ENCODE data around the gene RPL27. TPM values are rescaled to one million over a fixed set of nuclear protein-coding genes. Genes with fewer than 3 reads are reported as not detected.

The RPL27 gene
- total RNA-seq, 1 donor from 2014 or later: 1,045 TPM

DNA sequence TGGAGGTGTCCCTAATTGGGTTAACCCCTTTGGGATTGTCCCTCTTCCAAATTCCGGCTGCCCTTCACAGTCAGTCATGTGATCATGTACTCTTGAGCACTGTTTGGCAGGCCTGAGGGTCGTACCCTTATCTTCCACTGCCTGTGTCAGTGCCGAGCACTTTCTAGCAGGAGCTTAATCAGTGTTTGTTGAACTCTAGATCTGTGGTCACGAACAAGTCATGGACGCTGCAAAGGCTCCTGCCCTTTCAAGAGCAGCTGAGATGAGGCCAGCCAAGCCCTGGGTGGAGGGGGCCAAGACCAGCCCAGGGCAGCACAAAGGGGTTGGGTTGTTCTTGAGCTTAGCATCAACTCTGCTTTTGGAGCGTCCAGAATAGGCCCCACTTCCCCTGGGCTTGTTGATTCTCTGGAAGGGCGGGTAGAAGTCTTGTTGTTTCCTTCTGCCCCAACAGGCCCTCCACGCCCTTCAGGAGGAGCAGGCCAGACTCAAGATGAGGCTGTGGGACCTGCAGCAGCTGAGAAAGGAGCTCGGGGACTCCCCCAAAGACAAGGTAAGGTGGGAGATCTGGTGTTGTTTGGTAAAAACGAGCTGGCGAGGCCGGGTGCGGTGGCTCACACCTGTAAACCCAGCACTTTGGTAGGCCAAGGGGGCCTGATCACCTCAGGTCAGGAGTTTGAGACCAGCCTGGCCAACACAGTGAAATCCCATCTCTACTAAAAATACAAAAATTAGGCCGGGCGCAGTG lies 13.7 kb downstream of the RPL27 start:
- Mint-ChIP-seq H3K4me1 (peaks cover 21% of the 10 kb centered on the region), H3K36me3 (ENCODE audit: low read depth) (no peaks in the 10 kb centered on the region), H3K4me3 (no peak overlapping the region), H3K27ac (ENCODE audit: unreplicated experiment) (no peak overlapping the region), H3K9me3 (no peaks in the 10 kb centered on the region), H3K27me3 (ENCODE audit: low read depth) (no peaks in the 10 kb centered on the region)
- no peak for DNase-seq (ENCODE audit: low read depth, low spot score)
- TF ChIP-seq, protein P1, sequence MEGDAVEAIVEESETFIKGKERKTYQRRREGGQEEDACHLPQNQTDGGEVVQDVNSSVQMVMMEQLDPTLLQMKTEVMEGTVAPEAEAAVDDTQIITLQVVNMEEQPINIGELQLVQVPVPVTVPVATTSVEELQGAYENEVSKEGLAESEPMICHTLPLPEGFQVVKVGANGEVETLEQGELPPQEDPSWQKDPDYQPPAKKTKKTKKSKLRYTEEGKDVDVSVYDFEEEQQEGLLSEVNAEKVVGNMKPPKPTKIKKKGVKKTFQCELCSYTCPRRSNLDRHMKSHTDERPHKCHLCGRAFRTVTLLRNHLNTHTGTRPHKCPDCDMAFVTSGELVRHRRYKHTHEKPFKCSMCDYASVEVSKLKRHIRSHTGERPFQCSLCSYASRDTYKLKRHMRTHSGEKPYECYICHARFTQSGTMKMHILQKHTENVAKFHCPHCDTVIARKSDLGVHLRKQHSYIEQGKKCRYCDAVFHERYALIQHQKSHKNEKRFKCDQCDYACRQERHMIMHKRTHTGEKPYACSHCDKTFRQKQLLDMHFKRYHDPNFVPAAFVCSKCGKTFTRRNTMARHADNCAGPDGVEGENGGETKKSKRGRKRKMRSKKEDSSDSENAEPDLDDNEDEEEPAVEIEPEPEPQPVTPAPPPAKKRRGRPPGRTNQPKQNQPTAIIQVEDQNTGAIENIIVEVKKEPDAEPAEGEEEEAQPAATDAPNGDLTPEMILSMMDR (conservative IDR thresholded peaks at IDR 0.05): no peak

DNA sequence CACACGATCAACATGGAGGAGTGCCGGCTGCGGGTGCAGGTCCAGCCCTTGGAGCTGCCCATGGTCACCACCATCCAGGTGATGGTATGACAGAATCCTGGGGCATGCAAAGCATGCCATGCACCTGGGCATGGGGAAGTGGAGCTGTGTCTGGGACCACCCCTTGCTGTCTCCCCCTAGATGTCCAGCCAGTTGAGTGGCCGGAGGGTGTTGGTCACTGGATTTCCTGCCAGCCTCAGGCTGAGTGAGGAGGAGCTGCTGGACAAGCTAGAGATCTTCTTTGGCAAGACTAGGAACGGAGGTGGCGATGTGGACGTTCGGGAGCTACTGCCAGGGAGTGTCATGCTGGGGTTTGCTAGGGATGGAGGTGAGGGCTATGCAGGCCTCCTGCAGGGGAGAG lies 15.1 kb downstream of the RPL27 start:
- no peaks in the 10 kb centered on the region for H3K27me3 Mint-ChIP-seq (ENCODE audit: low read depth)
- no peak overlapping the region for H3K27ac Mint-ChIP-seq (ENCODE audit: unreplicated experiment)
- H3K9me3 Mint-ChIP-seq: no peaks in the 10 kb centered on the region
- H3K4me1 Mint-ChIP-seq: peaks cover 29% of the 10 kb centered on the region
- H3K4me3 Mint-ChIP-seq: peak overlapping the region; percentile 27
- peaks cover 2% of the 10 kb centered on the region for H3K36me3 Mint-ChIP-seq (ENCODE audit: low read depth)
- TF ChIP-seq, protein P1 (conservative IDR thresholded peaks at IDR 0.05): no peak
- no peak for DNase-seq (ENCODE audit: low read depth, low spot score)

DNA sequence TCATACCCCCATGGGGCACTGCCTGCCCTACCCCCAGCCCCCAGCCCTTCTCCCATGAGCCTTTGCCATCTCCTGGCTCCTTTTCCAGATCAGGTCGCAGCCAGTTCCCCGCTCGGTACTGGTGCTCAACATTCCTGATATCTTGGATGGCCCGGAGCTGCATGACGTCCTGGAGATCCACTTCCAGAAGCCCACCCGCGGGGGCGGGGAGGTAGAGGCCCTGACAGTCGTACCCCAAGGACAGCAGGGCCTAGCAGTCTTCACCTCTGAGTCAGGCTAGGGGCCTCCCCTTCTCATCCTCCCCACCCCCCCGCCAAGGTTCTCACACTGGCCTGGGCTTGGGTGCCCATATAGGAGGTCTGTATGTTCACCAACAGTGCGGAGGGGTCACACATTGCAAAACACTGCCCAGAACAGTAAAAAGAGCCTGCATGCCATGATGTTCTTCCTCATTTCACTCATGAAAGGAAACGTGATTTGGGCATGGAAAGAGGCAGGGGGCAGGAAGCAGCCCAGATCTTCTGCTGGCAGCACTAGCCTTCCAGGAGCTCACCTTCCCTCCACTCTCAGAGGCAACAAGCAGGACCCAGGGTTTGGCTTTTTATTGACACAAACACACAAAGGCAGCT lies 15.9 kb downstream of the RPL27 start:
- Mint-ChIP-seq H3K27me3 (ENCODE audit: low read depth) (no peaks in the 10 kb centered on the region), H3K4me3 (no peak overlapping the region), H3K27ac (ENCODE audit: unreplicated experiment) (no peak overlapping the region), H3K4me1 (peaks cover 37% of the 10 kb centered on the region), H3K9me3 (no peaks in the 10 kb centered on the region), H3K36me3 (ENCODE audit: low read depth) (peaks cover 2% of the 10 kb centered on the region)
- DNase-seq (ENCODE audit: low read depth, low spot score): no peak
- TF ChIP-seq, protein P1 (conservative IDR thresholded peaks at IDR 0.05): no peak

DNA sequence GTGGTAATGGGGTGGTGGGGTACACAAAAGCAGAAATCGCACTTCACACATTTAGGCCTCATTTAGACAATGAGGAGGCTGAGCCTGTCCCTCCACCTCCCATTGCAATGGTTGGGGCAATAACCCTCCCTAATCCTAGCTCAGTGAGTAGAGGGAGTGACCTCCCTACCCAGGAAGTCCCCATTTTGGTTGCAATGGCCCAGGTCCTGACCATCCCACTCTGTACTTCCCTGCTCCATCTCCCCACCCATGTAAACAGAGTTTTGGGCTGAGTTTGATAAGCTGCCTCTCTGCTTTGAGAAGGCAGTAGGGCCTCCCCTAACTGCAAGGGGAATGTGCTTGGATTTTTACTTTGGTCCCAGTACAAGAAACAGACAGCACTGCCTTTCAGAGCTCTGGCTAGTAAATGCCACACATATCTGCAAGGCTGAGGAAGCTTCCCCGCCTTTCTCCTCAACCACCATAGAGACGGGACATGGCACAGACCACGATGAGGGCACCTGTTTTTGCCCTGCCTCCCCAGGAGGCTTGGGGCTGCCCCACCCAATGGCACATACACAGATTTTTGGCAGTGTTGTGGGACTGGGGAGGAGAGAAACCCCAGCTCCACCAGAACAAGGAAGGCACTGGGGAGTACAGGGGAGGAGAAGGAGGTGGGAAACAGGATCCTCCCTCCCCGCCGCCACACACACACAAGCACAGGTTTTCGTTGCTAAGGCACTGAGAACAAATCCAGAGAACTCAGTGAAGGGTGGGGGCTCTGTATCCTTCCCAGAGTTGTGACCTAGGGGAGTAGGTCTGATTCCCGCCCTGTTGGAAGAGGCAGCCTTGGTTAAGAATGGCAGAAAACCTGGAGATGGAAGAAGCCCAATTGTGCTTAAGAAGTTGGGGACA lies 16.7 kb downstream of the RPL27 start:
- Mint-ChIP-seq H3K4me1 (peaks cover 45% of the 10 kb centered on the region), H3K27me3 (ENCODE audit: low read depth) (no peaks in the 10 kb centered on the region), H3K36me3 (ENCODE audit: low read depth) (peaks cover 2% of the 10 kb centered on the region), H3K27ac (ENCODE audit: unreplicated experiment) (peak overlapping the region; percentile 94), H3K4me3 (peak overlapping the region; percentile 47), H3K9me3 (no peaks in the 10 kb centered on the region)
- TF ChIP-seq, protein P1 (conservative IDR thresholded peaks at IDR 0.05): no peak
- DNase-seq (ENCODE audit: low read depth, low spot score): no peak

DNA sequence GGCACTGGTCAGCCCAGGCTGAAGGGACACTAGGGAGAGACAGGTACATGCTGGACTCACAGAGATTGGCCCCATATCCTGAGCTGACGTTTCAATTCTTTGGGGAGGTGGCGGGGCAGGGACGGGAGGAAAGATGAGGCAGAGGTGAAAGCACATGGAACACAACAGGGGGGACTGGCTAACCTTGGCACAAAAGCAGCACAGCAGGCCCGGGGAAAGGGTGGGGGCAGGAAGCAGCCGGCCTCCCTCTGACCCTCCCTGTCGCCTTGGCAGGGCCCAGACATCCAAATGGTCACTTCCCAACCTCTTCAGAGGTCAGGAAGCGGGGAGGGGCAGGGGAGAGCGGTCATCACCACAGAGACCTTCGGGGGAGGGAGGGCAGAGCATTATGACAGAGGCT lies 17.4 kb downstream of the RPL27 start:
- H3K27ac Mint-ChIP-seq (ENCODE audit: unreplicated experiment): peak overlapping the region; percentile 94
- TF ChIP-seq, protein P1 (conservative IDR thresholded peaks at IDR 0.05): no peak
- DNase-seq (ENCODE audit: low read depth, low spot score): no peak
- peaks cover 49% of the 10 kb centered on the region for H3K4me1 Mint-ChIP-seq
- H3K4me3 Mint-ChIP-seq: no peak overlapping the region
- peaks cover 2% of the 10 kb centered on the region for H3K36me3 Mint-ChIP-seq (ENCODE audit: low read depth)
- H3K9me3 Mint-ChIP-seq: no peaks in the 10 kb centered on the region
- H3K27me3 Mint-ChIP-seq (ENCODE audit: low read depth): no peaks in the 10 kb centered on the region
